Subcutaneous adipose tissue (tissue), 4 donors: Measurements from ENCODE around the gene HSD17B3. TPM values are rescaled to one million over a fixed set of nuclear protein-coding genes. Genes with fewer than 3 reads are reported as not detected.

Experiments used
- total RNA-seq, 4 donors: library from RNA; depleted of rRNA; stranded (reverse); fragments of >200 nt; gene quantifications; one replicate each; pipeline ENCODE4 v1.1.0, GENCODE V29; 2016
- TF ChIP-seq, protein P1 (sequence below): fragments of 450-650 bp; IDR thresholded peaks from one replicate; pipeline ENCODE4 v1.5.1; 2016; ENCODE audit warnings: low read depth, mild to moderate bottlenecking, control low read depth, antibody characterized with exemption, moderate library complexity

HSD17B3 gene
- total RNA-seq, 4 donors from 2014 or later, result 2.6 TPM; not detected in 3

DNA sequence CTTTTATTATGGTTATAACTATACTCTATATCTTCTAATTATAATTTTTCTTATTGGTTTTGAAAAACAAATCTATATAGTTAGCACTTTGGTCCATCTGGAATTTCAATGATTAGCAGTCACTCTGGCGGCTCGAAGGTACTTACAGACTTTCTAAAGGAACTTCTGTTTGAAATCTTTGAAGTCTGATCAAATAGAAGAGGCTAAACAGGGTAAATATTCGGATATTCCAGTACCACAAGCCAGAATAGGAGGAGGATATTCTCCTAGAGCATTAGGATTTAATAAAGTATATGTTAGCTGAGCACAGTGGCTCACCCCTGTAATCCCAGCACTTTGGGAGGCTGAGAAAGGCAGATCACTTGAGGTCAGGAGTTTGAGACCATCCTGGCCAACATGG, 38.7 kb upstream of the HSD17B3 start:
- TF ChIP-seq, protein P1, sequence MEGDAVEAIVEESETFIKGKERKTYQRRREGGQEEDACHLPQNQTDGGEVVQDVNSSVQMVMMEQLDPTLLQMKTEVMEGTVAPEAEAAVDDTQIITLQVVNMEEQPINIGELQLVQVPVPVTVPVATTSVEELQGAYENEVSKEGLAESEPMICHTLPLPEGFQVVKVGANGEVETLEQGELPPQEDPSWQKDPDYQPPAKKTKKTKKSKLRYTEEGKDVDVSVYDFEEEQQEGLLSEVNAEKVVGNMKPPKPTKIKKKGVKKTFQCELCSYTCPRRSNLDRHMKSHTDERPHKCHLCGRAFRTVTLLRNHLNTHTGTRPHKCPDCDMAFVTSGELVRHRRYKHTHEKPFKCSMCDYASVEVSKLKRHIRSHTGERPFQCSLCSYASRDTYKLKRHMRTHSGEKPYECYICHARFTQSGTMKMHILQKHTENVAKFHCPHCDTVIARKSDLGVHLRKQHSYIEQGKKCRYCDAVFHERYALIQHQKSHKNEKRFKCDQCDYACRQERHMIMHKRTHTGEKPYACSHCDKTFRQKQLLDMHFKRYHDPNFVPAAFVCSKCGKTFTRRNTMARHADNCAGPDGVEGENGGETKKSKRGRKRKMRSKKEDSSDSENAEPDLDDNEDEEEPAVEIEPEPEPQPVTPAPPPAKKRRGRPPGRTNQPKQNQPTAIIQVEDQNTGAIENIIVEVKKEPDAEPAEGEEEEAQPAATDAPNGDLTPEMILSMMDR, result no peak

DNA sequence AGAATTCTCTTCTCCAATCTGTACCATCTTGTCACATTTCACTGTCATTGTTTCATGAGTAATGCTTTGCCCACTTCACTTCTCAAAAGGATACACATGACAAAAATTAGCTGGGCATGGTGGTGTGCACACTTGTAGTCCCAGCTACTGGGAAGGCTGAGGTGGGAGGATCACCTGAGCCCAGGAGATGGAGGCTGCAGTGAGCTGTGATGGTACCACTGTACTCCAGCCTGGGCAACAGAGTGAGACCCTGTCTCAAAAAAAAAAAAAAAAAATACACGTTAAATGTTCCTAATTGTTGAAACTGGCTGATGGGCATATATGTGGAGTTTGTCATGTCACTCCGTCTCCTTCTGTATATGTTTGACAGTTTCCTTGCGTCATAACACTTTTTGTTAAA, 36.3 kb upstream of the HSD17B3 start:
- TF ChIP-seq, protein P1, result no peak

DNA sequence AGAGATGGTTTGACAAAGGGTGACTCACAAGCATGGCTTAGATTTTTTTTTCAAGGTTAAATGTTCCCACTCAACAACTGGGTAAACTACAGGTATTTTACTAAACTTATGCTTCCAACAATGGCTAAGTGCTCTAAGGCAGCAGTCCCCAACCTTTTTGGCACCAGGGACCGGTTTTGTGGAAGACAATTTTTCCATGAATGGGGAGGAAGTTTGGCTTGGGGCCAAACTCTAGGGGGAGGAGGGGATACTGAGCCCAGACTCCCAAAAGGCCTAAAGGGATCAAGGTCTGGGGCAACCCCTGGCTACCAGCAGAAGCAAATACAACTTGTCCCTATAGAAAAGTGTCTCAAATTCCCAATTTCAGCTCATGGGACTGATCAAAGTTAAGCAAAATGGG, 32.0 kb upstream of the HSD17B3 start:
- TF ChIP-seq, protein P1, result no peak

DNA sequence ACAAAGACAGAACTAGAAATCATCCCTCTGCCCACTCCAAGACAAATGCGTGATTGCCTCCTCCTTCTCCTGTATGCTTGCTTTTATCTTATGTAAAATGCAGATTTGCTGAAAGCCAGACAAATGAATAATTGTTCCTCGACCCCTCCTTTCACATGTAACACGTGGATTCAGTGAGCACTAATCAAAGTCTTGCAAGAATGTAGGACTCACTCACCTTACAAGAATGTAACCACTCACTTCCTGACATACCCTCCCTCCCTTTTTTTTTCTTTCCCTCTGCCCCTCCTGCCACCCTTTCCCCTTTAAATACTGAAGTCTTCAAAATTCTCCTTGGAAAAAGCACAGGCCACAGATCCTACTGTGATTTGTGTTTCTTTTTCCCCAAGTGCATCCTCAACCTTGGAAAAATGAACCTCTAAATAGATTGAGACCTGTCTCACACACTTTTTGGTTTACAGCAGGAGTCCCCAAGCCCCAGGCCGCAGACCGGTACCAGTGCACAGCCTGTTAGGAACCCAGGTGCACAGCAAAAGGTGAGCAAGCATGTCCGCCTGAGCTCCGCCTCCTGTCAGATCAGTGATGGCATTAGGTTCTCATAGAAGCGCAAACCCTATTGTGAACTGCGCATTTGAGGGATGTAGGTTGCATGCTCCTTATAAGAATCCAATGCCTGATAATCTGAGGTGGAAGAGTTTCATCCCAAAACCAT, 29.4 kb upstream of the HSD17B3 start:
- TF ChIP-seq, protein P1, result no peak

DNA sequence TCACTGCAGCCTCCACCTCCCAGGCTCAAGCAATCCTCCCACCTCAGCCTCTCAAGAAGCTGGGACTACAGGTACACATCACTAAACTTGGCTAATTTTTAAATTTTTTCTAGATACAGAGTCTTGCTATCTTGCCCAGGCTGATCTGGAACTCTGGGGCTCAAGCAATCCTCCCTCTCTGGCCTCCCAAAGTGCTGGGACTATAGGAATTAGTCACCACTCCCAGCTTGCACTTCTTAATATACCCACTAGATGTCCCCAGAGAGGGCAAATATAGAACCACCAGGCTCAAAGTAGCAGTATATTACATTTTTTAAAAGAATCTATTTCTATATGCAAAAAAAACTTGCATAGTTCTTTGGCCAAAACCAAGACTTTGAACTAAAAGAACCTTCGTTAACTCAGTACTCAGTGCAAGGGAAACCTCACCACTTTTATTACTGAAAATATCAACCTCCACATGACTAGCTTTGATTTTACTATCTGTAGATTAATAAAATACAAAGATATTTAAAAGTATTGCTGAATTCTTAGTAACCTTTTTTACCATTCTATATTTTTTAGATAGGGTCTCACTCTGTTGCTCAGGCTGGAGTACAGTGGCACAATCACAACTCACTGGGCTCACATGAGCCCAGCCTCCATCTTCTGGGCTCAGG, 25.8 kb upstream of the HSD17B3 start:
- TF ChIP-seq, protein P1, result no peak

DNA sequence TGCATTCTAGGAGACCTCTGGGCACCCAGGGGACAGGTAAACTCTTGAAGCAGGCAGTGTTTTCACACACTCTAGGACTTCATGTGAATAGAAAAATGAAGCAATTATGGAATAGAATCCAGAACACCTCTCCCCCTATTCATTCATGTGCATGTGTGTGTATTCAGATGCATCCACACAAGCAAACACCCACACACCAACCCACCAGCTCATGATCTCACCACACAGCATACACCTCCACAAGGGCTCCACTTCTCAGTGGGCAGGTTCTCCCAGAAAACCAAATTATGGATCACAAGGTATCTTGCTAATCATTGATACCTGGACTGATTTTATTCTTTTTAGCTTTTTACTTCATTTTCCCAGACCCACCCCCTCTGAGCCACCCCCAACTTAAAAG, 21.2 kb upstream of the HSD17B3 start:
- TF ChIP-seq, protein P1, result no peak

DNA sequence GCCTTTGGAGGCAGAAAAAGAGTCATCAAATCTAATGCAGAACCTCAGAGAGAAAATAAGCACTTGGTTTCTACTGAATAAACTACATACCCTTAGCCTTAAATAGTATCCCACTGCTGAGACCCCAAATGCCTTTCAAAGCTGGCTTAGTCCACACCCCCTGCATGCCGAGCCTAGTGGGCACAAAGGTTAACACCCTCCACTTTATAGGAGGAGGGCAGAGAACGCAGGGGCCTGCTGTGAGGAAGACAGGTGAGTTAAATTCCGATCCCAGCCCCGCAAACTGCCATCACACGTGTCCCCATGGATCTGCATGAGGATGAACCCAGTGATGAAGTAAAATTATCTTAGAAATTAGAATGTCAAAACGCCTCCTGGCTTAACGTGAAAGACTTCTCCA, 19.5 kb upstream of the HSD17B3 start:
- TF ChIP-seq, protein P1, result no peak
